ENCODE results near the gene TRIM14.
A peak's percentile ranks its signal among the peaks of the same experiment; 100 is the strongest.
"Not testable (repeated sequence)": the region's sequence is repeated elsewhere in the genome, so short reads cannot be mapped to it uniquely, and the experiment has no call there.

The TRIM14 gene

DNA sequence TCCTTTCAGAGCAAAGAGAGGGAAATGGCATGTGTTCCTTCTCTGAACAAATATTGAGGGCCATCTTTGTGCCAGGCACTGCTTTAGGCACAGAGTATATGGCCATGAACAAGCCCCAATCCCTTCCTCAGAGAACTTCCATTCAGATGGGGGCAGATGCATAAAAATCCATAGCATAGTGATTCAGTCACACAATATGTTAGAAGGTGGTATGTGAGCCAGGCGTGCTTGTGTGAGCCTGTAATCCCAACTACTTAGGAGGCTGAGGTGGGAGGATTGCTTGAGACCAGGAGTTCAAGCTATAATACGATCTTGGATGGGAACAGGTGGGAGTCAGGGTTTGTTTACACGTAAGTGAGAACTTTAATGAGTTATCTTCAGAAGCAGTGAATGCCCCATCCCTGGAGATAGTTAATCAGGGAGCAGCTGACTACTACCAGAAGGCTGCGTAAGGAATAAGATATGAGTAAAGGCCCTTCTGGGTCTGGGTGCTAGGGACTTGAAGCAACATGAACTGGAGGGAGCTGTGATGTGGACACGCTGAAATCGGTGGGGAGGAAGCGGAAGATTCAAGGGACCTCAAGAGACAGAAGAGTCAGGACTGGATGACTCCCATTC lies 35.3 kb downstream of the TRIM14 start:
- no peak for DNase-seq (ENCODE audit: low spot score)

DNA sequence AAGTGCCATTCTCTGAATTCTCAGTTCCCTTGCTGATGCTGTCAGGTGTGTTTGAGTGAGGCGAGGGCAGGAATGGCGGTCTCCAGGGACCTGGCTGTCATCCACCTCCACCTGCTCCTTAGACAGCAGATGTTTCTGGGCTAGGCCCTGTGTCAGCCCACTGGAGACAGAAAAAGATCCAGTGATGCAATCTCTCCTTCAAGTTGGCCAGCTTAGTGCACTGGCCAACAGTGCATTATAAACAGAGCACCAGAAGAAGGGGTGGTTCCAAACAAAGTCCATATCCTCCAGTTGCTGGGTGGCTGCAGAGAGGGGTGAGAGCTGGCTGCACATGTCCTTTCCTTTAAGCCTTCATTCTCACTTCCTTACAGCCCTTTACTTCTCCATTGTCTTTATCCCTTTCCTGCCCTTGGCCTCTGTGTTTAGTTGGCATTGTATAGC lies 35.9 kb downstream of the TRIM14 start:
- peak; percentile 32 for DNase-seq (ENCODE audit: low spot score)

DNA sequence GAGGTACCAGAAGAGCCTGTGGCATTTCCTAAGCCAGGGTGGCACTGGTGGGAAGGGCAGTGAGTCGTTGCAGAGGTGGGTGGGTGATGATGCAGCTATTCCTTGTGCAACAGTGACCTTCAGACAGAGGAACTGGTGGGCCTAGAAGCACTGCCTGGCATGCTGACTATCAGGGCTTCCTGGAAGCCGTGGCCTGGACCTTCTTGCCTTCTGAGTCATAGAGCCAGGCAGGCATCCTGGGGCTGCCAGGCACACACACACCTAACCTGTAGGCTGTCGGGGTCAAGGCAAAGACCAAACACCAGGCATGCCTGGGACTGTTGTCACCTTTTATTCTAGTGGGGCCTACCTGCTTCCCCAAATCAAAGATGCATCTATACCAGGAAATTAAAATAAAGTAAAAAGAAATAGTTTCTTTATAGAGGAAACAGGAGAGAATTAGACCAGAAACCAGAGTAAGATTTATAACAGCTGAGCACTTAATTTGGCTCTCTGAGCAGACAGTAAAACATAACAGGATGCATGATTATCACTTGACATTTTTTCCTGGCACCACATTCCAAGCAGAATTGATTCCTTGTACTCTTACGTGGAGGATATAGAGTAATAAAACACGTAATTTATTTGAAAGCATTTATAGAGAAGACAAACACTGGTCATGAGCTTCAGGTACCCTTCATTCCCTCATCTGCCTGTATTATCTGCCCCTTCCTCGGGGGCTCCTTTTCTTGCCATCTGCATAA lies 37.4 kb downstream of the TRIM14 start:
- DNase-seq (ENCODE audit: low spot score), result peak; percentile 54

DNA sequence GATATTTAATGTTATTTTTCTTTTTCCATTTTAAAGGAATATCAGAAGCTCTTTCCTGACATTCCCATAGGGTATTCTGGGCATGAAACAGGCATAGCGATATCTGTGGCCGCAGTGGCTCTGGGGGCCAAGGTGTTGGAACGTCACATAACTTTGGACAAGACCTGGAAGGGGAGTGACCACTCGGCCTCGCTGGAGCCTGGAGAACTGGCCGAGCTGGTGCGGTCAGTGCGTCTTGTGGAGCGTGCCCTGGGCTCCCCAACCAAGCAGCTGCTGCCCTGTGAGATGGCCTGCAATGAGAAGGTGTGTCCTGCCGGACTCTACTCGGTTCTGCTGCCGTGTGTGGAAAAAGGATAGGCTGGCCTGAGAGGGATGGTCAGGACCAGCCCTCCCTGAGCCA lies 38.2 kb downstream of the TRIM14 start:
- DNase-seq (ENCODE audit: low spot score), result no peak

DNA sequence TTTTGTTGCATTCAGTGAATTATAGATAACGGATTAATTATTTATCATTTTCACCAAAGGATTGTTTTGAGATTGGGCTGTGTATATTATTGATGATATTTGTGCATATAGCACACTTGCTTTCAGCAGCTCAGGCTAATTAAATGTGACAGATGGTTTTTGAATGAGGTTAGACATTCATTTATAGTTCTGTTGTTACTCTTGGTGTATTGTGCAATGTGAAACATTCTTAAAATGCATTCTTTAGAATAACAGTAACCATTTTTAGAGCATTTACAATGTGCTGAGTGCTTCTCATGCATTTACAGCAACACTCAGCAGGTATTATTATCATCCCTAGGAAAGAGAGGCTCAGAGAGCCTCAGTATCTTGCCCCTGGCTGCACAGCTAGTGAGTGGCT lies 38.7 kb downstream of the TRIM14 start:
- DNase-seq (ENCODE audit: low spot score), result peak; percentile 50

DNA sequence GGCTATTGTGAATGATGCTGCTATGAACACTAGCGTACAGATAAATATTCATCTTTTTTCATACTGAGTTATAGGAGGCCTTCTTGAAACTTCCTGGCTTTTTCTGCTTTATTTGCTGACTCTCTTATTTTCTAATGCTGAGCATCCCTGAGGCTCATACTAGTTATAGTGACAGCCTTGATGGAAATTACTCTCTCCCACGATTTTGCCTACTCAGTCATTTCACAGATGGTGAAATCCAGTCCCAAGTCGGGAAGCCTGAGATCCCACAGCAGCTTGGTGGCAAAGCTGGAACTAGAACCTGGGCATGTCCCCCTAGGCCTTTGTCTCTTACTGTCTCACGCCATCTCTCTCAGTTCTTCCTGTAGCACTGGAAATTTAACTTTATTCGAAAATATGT lies 40.1 kb downstream of the TRIM14 start:
- no peak for DNase-seq (ENCODE audit: low spot score)

DNA sequence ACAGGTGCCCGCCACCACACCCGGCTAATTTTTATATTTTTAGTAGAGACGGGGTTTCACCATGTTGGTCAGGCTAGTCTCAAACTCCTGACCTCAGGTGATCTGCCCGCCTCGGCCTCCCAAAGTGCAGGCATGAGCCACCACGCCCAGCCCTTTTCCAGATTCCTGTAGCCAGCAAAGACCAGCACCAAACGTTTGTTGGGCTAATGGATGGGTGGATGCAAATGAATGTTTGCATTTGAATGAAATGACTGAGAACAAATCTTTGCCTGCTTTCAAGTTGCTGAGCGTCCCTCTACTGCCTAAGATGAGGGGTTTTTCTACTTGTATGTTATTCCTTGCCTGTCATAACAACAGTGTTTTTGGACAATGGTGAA lies 42.5 kb downstream of the TRIM14 start:
- DNase-seq (ENCODE audit: low spot score), result not testable (repeated sequence)

DNA sequence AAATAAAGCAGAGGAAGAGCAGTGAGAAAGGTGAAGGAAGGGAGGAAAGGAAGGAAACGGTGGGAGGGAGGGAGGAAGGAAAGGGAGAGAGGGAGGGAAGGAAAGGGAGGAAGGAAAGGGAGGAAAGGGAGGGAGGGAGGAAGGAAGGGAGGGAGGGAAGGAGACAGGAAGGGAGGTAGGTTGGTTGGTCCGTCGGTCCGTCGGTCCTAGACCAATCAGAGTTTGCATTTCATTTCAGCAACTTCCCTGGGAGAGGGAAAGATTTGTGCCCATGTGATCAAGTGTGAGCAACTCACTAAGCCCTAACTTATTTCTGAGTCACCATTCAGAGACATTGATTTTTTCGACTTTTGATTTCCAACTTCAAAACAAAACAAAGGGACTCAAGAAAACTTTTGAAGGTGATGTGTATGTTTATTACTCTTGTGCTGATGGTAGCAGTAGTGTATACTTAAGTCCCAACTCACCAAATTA lies 43.7 kb downstream of the TRIM14 start:
- peak; percentile 88 for DNase-seq (ENCODE audit: low spot score)

DNA sequence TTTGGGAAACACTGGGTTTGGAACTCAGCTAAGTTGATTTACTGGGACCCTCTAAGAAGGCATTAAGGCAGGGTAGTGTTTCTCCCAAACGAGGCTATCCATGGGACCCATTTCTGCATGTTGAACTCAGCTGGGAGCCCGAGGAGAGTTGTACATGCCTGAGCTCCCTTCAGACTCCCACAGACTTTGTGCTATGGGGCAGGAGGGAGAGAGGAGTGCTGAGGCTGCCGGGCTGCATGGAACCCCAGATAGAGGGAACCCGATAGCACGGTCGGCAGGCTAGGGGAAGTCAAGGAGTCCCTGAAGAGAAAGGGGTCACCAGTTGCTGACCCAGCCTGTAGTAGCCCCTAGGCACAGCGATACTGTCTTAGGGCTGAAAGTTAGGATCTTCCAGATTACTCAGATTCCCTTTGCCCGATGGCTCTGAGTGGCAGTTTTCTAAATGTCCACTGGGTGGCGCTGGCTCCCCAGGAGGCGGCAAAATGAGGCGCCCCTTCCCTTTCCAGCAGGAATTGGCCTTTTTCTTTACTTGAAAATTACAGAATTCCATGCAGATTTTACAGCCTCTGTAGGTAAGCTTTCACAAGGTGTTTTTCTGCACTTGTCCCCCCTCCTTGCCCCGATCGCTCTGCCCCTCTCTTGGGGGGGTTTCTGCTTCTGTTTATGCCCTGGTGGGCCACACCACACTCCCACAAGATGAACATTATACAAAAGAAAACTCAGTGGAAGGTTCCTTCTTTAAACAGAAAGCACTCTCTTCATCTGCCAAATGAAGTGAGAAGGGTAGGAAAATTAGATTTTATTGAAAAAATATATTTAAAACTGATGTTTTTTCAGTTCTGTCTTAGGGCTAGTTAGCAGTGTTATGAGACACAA lies 44.7 kb downstream of the TRIM14 start:
- peak; percentile 82 for DNase-seq (ENCODE audit: low spot score)

DNA sequence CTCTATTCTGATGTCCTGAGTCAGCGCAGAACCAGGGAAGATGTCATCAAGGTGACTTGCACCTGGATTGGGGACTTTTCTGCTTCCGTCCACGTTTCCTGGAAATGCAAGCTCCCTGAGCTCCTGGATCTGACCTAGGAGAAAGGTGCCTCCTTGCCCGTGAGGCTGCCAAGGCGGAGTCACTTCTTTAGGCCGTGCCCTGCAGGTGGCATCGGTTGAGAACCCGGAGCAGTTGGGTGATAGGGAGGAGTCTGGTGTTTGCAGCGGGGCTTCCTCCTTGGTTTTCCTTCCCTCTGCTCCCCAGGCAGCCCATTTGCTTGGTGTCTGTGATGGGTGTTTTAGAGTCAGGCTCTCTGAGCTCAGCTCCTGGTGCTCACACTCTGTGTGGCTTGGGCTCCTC lies 47.3 kb downstream of the TRIM14 start:
- no peak for DNase-seq (ENCODE audit: low spot score)

DNA sequence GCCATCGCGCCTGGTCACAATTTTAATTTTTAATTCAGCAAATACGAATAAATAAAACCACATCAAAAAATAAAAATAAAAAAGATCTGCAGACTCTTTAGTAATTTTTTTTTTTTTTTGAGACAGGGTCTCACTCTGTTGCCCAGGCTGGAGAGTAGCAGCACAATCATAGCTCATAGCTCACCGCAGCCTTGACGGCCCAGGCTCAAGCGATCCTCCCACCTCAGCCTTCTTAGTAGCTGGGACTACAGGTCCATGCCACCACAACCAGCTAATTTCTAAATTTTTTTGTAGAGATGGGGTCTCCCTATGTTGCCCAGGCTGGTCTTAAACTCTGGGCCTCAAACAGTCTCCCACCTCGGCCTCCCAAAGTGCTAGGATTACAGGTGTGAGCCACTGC lies 48.3 kb downstream of the TRIM14 start:
- no peak for DNase-seq (ENCODE audit: low spot score)

DNA sequence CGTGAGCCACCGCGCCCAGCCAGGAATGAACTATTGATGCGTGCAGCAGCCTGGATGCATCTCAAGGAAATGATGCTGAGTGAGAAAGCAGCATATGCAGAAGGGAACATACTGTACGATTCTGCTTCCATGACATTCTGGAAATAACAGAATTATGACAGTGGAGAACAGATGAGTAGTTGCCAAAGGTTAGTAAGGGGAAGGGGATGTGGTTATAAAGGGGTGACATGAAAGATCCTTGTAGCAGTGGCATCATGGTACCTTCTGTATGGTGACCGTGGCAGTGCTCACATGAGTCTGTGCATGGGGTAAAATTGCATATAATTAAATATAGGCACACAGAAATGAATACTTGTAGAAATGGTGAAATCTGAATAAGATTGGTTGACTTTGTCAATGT lies 49.5 kb downstream of the TRIM14 start:
- DNase-seq (ENCODE audit: low spot score), result no peak

DNA sequence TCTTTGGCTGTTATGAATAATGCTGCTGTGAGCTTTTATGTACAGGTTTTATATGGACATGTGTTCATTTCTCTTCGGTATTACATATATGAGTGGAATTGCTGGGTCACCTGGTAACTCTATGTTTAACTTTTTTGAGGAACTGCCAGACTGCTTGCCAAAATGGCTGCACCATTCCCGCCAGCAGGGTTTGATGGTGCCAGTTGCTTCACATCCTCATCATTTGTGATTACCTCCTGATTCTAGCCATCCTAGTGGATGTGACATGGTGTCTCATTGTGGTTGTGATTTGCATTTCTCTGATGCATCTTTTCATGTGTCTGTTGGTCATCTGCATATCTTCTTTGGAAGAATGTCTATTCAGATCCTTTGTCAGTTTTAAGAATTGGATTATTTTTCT lies 51.8 kb downstream of the TRIM14 start:
- DNase-seq (ENCODE audit: low spot score), result no peak

DNA sequence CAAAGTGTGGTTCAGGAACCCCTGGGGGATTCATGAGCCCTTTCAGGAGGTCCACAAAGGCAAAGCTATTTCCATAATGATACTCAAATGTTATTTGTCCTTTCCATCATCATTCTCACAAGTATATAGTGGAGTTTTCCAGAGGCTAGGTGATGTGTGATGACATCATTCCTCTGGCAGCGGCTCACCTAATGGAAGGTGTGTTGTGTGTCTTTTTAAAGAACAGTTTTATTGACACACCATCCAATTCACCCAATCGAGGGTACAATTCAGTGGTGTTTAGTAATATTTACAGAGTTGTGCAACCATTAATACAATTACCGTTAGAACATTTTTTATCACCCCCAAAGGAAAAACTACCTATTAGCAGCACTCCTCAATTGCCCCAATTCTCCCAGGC lies 52.8 kb downstream of the TRIM14 start:
- DNase-seq (ENCODE audit: low spot score), result no peak

DNA sequence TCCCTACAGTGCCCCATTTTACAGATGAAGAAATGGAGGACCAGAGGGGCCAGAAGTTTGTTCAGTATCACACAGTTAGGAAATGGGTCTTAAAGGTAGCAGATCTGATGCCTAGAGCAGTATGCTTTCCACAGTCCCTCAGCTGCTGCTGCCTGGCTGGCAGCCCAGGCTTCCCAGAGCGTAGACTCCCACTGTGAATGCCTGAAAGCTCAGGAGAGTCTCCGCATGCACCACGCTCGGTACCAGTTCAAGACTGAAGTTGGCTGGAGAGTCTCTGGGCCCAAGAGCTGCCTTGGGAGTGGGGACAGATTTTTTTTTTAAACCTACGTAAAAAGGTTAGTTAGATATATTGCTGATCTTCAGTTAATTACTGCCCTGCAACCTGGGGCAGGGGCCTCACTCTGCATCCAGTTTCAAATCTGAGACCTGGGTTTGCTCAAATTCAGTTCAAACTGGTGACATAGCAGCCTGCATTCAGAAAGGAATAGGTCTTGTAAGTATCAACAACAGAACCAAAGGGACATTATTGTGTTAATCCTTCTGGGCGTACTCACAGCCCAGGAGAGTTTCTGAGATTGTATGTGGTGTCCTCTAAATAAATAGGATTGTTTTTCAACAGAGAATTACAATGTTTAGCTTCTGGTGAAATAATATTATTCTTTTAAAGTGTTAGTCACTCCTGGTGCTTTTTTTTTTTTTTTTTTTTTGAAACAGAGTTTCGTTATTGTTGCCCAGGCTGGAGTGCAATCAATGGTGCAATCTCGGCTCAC lies 54.2 kb downstream of the TRIM14 start:
- DNase-seq (ENCODE audit: low spot score), result no peak

DNA sequence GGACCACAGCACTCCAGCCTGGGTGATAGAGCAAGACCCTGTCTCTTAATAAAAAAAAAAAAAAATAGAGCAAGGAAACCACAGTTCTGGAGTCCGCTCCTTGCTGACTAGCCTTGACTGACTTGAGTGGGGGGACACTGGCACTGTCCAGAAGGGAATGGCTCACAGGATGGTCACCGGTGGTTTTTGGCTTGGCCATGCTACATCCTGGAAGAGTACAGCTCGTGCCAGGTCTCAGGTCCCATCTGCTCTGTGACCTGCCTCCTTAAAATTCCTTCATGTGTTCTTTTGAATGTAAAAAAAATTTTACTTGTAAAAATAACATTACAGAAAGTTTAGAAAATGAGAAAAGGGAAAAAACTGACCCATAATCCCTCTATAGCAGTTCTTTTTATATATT lies 56.9 kb downstream of the TRIM14 start:
- DNase-seq (ENCODE audit: low spot score), result no peak

DNA sequence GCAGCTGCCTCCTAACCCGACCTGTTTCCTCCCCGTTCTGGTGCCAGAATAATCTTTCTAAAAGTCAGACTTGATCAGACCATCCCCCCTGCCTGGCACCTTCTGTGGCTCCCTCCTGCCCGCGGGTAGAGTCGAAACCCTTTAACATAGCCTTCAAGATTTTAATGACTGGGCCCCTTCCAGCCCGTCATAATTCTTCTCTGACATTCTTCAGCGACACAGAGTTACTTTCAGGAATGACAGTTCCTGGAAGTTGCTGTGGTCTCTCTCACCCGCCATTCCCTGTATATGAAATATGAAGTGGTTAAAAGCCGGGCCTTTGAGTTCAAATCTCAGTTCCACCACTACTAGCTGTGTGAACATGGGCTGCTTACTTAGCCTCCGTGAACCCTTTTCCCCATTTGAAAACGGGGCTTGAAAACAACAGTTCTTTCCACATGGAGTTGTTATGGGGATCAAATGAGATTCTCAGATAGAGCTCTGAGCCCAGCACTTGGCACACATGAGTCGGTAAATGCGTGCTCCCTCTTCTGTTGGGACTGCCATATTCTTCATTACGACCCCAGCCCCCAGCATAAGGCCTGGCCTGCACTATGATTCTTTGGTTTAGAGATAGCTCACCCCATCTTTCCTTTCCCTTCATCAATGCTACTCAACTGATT lies 61.8 kb downstream of the TRIM14 start:
- no peak for DNase-seq (ENCODE audit: low spot score)

DNA sequence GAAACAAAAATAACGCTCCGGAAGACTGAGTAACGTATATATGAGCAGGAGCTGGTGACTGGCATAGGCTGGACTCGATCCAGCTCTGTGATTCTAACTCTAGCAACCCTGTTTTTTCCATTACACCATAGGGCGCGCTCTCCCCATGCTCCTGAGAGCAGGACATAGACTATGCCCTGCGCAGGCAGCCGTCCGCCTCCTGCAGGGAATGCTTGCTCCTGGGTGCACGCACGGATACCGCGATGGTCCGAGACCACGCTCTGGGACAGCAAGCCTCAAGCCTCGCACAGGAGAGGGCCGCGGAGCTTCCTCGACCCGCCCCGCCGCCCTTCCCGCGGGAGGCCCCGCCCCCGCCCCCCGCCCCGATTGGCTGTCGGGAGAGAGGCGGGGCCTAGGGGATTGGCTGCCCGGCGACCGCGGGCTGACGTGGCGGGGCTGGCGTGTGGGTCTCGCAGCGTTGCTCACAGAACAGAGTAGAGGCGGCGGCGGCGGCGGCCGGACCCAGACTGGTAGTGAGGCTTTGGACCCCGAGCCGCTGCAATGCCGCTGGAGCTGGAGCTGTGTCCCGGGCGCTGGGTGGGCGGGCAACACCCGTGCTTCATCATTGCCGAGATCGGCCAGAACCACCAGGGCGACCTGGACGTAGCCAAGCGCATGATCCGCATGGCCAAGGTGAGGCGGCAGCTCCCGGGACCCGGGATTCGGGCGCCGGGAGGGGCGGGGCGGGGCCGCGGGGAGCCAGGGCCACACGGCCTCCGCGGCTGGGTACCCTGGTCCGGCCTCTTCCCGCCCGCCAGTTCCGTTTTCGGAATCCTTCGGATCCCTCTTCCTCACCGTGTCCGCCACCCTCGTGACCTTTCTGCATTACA lies 62.5 kb downstream of the TRIM14 start, which contains the start of gene NANS:
Gene NANS (plus strand): TSS at position 464 of the 869 bp plus-strand sequence. CDS start 77 bp downstream, at position 541.
- peak; percentile 99 for DNase-seq (ENCODE audit: low spot score)

DNA sequence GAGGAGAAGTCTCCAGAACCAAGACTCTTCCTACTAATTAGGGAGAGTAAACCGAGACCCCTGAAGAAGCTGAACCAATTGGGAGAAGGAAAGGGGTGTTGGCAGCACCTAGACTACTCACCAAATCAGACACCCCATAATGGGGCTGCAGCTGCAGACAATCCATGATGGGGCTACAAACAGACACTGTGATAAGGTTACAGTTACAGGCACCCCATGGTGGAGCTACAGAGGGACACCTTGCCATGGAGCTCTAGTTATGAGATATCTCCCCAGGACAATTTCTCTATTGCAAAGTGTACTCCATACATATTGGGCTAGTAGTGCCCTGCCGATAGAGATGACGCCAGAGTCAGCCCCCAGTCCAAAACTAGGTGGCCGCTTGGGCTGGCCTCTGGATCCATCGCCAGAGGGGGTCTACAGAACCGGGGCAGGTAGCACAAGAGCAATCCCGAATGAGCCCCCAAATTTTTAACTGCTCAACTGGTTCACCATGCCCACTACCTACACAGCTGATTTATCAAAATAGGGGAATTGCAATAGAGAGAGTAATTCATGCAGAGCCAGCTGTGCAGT lies 64.6 kb downstream of the TRIM14 start:
- no peak for DNase-seq (ENCODE audit: low spot score)

DNA sequence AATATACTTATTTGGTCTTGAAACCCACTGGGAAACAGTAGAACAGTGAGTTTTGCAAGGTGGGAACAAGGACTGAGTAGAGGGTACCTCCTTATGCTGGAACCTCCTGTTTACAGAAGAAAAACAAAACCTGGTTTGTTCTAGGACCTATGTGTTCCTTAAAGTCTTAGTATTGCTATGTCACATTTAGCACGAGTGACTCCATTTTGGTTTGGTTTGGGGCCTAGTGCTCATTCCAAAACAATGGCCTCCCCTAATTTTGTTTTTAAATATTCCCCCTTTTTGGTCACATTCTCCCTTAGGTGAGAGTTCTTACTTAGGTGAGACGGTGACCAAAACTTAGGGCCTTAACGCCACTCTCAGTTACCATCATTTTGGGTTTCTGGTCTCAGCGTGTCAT lies 68.7 kb downstream of the TRIM14 start:
- DNase-seq (ENCODE audit: low spot score), result no peak

All from GM03348 (cell line).